OCI-LY1 (cell line): ENCODE data around the gene PARD3.

Experiments
- H2AFZ ChIP-seq: fragments of 200-600 bp; sonication (generic), shearing (Covaris generic); 2 replicates; pipeline ENCODE4 v1.6.0; 2014; ENCODE audit warnings: antibody characterized with exemption, mild to moderate bottlenecking, low read length
- H3F3A ChIP-seq: fragments of 200-600 bp; sonication (generic), shearing (Covaris generic); 2 replicates; pipeline ENCODE4 v1.6.0; 2014; ENCODE audit warnings: mild to moderate bottlenecking, antibody characterized with exemption, low read length, moderate library complexity; ENCODE audit not compliant: insufficient read depth
- H3K27ac ChIP-seq: fragments of 200-600 bp; sonication (generic); 2 replicates; pipeline ENCODE4 v1.5.1; 2014; ENCODE audit warnings: low read length, mixed run types, mild to moderate bottlenecking, low read depth; ENCODE audit not compliant: poor library complexity, severe bottlenecking
- H3K27me3 ChIP-seq: fragments of 200-600 bp; sonication (generic); 2 replicates; pipeline ENCODE4 v1.6.0; 2014; ENCODE audit warnings: antibody characterized with exemption, mild to moderate bottlenecking, low read length, moderate library complexity; ENCODE audit not compliant: insufficient read depth
- H3K36me3 ChIP-seq: fragments of 200-600 bp; sonication (generic); 2 replicates; pipeline ENCODE4 v1.6.1; 2014; ENCODE audit warnings: mild to moderate bottlenecking, antibody characterized with exemption, low read length, moderate library complexity, mixed read lengths; ENCODE audit not compliant: insufficient read depth
- H3K4me1 ChIP-seq: fragments of 200-600 bp; sonication (generic); 2 replicates; pipeline ENCODE4 v1.5.1; 2014; ENCODE audit warnings: mild to moderate bottlenecking, low read length, moderate library complexity; ENCODE audit not compliant: insufficient read depth, severe bottlenecking
- H3K4me2 ChIP-seq: fragments of 200-600 bp; sonication (generic), shearing (Covaris generic); 2 replicates; pipeline ENCODE4 v1.6.1; 2014; ENCODE audit warnings: low read length
- H3K4me3 ChIP-seq: fragments of 200-600 bp; sonication (generic); 2 replicates; pipeline ENCODE4 v1.5.1; 2014; ENCODE audit warnings: low read length, low read depth, mild to moderate bottlenecking, mixed read lengths; ENCODE audit not compliant: poor library complexity, severe bottlenecking
- H3K79me2 ChIP-seq: fragments of 200-600 bp; shearing (Covaris generic); 2 replicates; pipeline ENCODE4 v1.6.1; 2016; ENCODE audit warnings: mixed run types, low read length, mixed read lengths; ENCODE audit not compliant: insufficient read depth
- H3K9ac ChIP-seq: fragments of 200-600 bp; sonication (generic), shearing (Covaris generic); 2 replicates; pipeline ENCODE4 v1.6.1; 2014; ENCODE audit warnings: mild to moderate bottlenecking, low read length, mixed read lengths
- H3K9me2 ChIP-seq: fragments of 200-600 bp; sonication (generic), shearing (Covaris generic); 2 replicates; pipeline ENCODE4 v1.6.1; 2014; ENCODE audit warnings: low read depth, mild to moderate bottlenecking, low read length, mixed read lengths
- H3K9me3 ChIP-seq: fragments of 200-600 bp; shearing (Covaris generic); 2 replicates; pipeline ENCODE4 v1.6.1; 2014; ENCODE audit warnings: low read length, mixed read lengths
- H4K20me1 ChIP-seq: fragments of 200-600 bp; sonication (generic), shearing (Covaris generic); 2 replicates; pipeline ENCODE4 v1.6.0; 2016; ENCODE audit warnings: mild to moderate bottlenecking, low read length; ENCODE audit not compliant: insufficient read depth
- EZH2 ChIP-seq: fragments of 200-600 bp; sonication (generic), shearing (Covaris generic); IDR thresholded peaks from 2 replicates; pipeline ENCODE4 v1.8.0; 2017; ENCODE audit warnings: borderline replicate concordance, mixed run types, mild to moderate bottlenecking, antibody characterized with exemption, low read length, moderate library complexity, mixed read lengths
- TF ChIP-seq, protein P1 (sequence below): fragments of 200-600 bp; sonication (generic), shearing (Covaris generic); IDR thresholded peaks from 2 replicates; pipeline ENCODE4 v1.5.1; 2017; ENCODE audit warnings: mild to moderate bottlenecking, antibody characterized with exemption, low read length, moderate library complexity, mixed read lengths

The PARD3 gene

DNA sequence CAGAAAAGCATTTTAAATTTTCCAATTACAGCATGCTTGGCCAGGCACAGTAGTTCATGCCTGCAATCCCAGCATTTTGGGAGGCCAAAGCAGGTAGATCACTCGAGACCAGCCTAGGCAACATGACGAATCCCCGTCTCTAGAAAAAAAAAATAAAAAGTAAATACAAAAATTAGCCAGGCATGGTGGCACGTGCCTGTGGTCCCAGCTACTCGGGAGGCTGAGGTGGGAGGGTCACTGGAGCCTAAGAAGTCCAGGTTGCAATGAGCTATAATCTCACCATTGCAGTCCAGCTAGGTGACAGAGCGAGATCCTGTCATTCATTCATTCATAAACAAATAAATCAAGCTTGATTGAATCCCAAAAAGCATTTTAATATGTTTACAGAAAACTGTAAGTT is 234.9 kb downstream of the PARD3 start:
- Histone ChIP-seq H3K4me1 (no peaks in the 10 kb centered on the region), H3K9me2 (no peaks in the 10 kb centered on the region), H3K4me3 (no peak overlapping the region), H3K9ac (no peak overlapping the region), H3K27ac (no peak overlapping the region), H3K4me2 (no peak overlapping the region), H4K20me1 (no peaks in the 10 kb centered on the region), H3K27me3 (no peaks in the 10 kb centered on the region), H3K79me2 (no peaks in the 10 kb centered on the region), H3K36me3 (no peaks in the 10 kb centered on the region), H2AFZ (no peak overlapping the region), H3F3A (no peaks in the 10 kb centered on the region), H3K9me3 (no peaks in the 10 kb centered on the region)
- no peak for TF ChIP-seq EZH2
- TF ChIP-seq, protein P1, sequence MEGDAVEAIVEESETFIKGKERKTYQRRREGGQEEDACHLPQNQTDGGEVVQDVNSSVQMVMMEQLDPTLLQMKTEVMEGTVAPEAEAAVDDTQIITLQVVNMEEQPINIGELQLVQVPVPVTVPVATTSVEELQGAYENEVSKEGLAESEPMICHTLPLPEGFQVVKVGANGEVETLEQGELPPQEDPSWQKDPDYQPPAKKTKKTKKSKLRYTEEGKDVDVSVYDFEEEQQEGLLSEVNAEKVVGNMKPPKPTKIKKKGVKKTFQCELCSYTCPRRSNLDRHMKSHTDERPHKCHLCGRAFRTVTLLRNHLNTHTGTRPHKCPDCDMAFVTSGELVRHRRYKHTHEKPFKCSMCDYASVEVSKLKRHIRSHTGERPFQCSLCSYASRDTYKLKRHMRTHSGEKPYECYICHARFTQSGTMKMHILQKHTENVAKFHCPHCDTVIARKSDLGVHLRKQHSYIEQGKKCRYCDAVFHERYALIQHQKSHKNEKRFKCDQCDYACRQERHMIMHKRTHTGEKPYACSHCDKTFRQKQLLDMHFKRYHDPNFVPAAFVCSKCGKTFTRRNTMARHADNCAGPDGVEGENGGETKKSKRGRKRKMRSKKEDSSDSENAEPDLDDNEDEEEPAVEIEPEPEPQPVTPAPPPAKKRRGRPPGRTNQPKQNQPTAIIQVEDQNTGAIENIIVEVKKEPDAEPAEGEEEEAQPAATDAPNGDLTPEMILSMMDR, result no peak

DNA sequence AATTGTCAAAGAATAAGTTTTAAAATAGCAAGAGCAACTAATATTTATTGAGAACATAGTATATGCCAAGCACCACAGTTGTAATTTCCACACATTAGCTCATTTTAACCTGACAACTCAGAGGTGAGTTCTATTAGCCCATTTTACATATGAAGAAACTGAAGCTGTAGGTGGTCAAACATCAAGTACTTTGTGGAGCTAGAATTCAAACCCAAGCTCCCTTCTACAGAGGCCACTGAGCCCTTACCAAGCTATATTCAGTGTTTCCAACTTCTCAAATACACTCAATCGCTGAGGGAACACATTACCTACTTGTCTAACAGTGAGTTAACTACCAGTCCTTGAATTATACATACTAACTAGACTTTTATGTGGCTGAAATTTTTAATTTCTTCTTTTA is 236.6 kb downstream of the PARD3 start:
- TF ChIP-seq, protein P1, result no peak
- TF ChIP-seq EZH2, result no peak
- Histone ChIP-seq H2AFZ (no peak overlapping the region), H3K4me3 (no peak overlapping the region), H3K27ac (no peak overlapping the region), H3F3A (no peaks in the 10 kb centered on the region), H3K4me1 (no peaks in the 10 kb centered on the region), H3K79me2 (no peaks in the 10 kb centered on the region), H3K9me3 (no peaks in the 10 kb centered on the region), H3K9me2 (no peaks in the 10 kb centered on the region), H4K20me1 (no peaks in the 10 kb centered on the region), H3K36me3 (no peaks in the 10 kb centered on the region), H3K4me2 (no peak overlapping the region), H3K9ac (no peak overlapping the region), H3K27me3 (no peaks in the 10 kb centered on the region)

DNA sequence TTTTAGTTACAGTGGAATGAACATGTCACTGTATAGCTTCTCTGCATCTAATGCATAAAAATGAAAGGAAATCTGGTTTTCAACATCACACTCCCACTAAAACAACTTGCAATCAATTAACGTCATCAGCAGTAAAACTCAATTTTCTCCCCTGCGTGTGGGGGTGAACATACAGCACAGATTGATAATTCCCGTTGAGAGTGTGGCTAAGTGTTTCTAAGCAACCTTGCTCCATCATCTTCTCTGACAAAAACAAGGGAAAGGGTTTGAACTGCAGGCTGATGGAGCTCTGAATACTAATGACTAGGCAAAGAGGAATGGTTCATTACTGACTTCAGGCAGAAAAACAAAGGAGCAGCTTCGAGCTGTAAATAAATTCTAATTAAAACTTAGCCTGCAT is 238.3 kb downstream of the PARD3 start:
- H2AFZ ChIP-seq, result no peak overlapping the region
- H3K79me2 ChIP-seq, result no peaks in the 10 kb centered on the region
- no peaks in the 10 kb centered on the region for H3K4me1 ChIP-seq
- H3K4me2 ChIP-seq, result no peak overlapping the region
- no peak for TF ChIP-seq EZH2
- TF ChIP-seq, protein P1, result no peak
- H3K27me3 ChIP-seq, result no peaks in the 10 kb centered on the region
- no peaks in the 10 kb centered on the region for H3K9me3 ChIP-seq
- H4K20me1 ChIP-seq, result no peaks in the 10 kb centered on the region
- H3K9me2 ChIP-seq, result no peaks in the 10 kb centered on the region
- H3K36me3 ChIP-seq, result no peaks in the 10 kb centered on the region
- no peaks in the 10 kb centered on the region for H3F3A ChIP-seq
- H3K27ac ChIP-seq, result no peak overlapping the region
- no peak overlapping the region for H3K4me3 ChIP-seq
- H3K9ac ChIP-seq, result no peak overlapping the region
